GM12891 (cell line): ENCODE measurements around the gene EML2. TPM values are rescaled to one million over a fixed set of nuclear protein-coding genes. Genes with fewer than 3 reads are reported as not detected.
"Not testable (repeated sequence)": the region's sequence is repeated elsewhere in the genome, so short reads cannot be mapped to it uniquely, and the experiment has no call there.

Experiments
- DNase-seq: peaks from one replicate; pipeline ENCODE4 v3.0.0; 2011; ENCODE audit warnings: low spot score; ENCODE audit not compliant: insufficient read length
- FAIRE-seq: peaks from 2 replicates; lab custom pipeline; 2011; peaks lifted over from hg19 to GRCh38; lab: Jason Lieb, UNC
- PAX5 ChIP-seq: IDR thresholded peaks from 2 replicates; pipeline ENCODE4 v1.6.1; 2011; ENCODE audit warnings: low read length, moderate library complexity, mild to moderate bottlenecking; ENCODE audit not compliant: insufficient read depth, severe bottlenecking
- POLR2A ChIP-seq: IDR thresholded peaks from 2 replicates; pipeline ENCODE4 v1.6.1; 2011; ENCODE audit warnings: low read depth, low read length, control low read depth
- POLR2AphosphoS5 ChIP-seq: IDR thresholded peaks from 2 replicates; pipeline ENCODE4 v1.6.1; 2011; ENCODE audit warnings: low read depth, low read length, control low read depth
- POU2F2 ChIP-seq: IDR thresholded peaks from 2 replicates; pipeline ENCODE4 v1.6.1; 2011; ENCODE audit warnings: low read depth, mild to moderate bottlenecking, control low read depth, low read length, moderate library complexity
- SPI1 ChIP-seq: IDR thresholded peaks from 2 replicates; pipeline ENCODE4 v1.6.1; 2011; ENCODE audit warnings: low read depth, low read length, control low read depth
- TAF1 ChIP-seq: IDR thresholded peaks from 2 replicates; pipeline ENCODE4 v1.6.1; 2011; ENCODE audit warnings: low read depth, low read length, control low read depth
- polyA plus RNA-seq: library from polyadenylated mRNA; unstranded; fragments of >200 nt; gene quantifications from one replicate; pipeline ENCODE4 v1.2.1, GENCODE V29; 2012; ENCODE audit warnings: low read depth, missing spikeins, inconsistent platforms; ENCODE audit not compliant: missing spikeins

EML2 gene, protein sequence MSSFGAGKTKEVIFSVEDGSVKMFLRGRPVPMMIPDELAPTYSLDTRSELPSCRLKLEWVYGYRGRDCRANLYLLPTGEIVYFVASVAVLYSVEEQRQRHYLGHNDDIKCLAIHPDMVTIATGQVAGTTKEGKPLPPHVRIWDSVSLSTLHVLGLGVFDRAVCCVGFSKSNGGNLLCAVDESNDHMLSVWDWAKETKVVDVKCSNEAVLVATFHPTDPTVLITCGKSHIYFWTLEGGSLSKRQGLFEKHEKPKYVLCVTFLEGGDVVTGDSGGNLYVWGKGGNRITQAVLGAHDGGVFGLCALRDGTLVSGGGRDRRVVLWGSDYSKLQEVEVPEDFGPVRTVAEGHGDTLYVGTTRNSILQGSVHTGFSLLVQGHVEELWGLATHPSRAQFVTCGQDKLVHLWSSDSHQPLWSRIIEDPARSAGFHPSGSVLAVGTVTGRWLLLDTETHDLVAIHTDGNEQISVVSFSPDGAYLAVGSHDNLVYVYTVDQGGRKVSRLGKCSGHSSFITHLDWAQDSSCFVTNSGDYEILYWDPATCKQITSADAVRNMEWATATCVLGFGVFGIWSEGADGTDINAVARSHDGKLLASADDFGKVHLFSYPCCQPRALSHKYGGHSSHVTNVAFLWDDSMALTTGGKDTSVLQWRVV
- 49.5 TPM for polyA plus RNA-seq

DNA sequence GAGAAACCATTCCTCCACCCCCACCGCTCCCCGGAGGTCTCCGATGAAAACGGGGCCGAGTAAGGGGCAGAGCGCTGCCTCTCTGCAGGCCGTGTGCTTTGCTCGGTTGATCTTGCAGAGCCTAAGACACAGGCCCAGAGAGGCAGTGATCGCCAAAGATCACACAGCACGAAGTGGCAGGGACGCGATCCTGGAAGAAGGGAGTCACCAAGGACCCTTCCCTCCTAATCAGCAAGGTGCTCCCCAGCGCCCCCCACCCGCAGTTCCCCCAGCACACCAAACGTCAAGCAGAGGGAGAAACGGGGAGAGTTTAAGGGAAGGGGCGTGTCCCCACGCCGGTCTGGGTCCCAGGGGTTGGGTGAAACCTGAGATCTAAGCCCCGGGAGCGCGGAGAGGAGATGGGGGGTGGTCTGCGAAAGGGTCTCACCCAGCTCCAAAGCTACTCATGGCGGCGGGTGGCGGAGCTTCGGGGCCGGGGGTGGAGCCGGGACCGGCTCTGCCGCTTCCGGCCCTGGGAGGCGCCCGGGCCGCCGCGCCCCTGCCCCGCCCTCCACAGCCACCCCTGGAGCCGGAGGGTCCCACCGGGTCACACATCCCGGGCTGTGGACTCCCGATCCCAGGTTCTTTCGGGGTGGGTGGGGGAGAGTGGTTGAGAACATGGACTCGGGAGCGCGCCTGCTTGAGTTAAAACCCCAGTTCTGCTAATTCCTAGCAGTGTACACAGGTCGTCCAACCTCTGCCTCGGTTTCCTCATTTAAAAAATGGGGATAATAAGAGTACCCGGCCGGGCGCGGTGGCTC, at the start of gene EML2:
Gene EML2 (minus strand): TSS at position 468 of the 800 bp plus-strand sequence. CDS start 21 bp downstream, at position 447.
- DNase-seq (no peak), FAIRE-seq (peak; percentile 51)
- TF ChIP-seq POLR2A (peak; percentile 55; the same call in 1 of the 2 replicates), POLR2AphosphoS5 (no peak)

DNA sequence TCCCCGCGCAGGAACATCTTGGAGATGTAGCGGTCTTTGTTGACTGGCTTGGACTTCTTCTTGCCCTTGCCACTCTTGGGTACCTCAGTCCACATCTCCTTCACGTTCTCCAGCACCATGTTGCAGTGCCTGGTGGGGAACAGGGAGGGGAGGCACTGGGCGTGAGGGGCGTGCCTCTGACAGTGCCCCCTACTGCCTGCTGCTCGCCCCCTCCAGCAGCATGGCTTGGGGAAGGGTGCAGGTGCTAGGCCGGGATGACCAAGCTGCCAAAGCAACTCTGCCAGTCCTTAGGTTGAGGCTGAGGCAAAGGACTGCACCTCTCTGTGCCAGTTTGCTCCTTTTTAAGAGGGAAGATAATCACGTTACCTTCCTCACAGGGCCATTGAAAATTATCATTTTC, 48.4 kb upstream of the EML2 start:
- FAIRE-seq (no peak), DNase-seq (no peak)
- TF ChIP-seq POLR2A, result 0 out of 2 replicates have a peak, but pooled peaks have one; percentile 30
- no peak for TF ChIP-seq TAF1
- no peak for TF ChIP-seq POU2F2

DNA sequence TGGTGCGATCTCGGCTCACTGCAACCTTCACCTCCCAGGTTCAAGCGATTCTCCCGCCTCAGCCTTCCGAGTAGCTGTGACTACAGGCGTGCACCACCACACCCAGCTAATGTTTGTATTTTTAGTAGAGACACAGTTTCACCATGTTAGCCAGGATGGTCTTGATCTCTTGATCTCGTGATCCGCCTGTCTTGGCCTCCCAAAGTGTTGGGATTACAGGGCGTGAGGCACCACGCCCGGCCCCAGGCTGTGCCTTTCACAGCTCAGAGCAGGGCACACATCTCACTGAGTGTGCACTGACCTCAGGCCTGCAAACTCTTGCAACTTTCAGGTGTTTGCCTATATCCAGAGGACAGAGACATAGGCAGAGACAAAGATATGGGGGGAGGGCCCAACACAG, 45.8 kb upstream of the EML2 start:
- not testable (repeated sequence) for FAIRE-seq, DNase-seq

DNA sequence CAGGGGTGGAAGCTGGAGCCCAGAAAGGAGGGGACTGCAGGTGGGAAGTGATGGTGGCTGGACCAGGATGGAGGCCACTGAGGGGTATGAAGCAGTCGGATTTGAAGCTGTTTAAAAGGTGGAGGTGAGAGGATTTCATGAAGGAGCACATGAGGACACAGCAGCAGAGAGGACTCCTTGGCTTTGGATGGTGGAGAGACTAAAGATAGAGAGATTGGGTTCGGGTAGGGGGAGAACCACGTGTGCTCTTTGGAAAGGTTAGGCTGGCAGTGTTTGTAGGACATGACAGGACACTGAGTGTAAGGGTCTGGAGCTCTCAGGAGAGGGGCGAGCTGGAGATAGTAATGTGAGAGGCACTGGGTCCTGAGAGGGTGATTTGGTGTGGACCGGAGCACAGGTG, 43.7 kb upstream of the EML2 start:
- TF ChIP-seq POU2F2 (no peak), POLR2A (no peak), PAX5 (no peak), SPI1 (no peak), TAF1 (no peak), POLR2AphosphoS5 (no peak)
- no peak for DNase-seq
- no peak for FAIRE-seq

DNA sequence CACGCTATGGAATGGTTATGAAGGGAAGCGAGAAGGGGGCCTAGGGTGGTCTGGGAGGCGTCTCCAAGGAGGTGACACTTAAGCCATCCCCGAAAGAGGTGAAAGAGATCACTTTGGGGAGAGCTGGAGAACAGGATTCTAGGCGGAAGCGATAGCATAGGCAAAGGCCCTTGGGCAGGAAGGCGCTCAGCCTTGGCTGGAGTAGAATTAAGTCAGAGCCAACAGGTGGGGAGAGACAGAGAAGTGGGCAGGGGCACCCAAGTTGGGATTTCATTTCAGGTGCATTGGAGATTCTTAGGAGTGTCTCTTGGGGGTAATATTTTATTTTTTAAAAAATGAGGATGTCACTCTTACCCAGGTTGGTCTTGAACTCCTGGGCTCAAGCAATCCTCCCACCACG, 42.9 kb upstream of the EML2 start:
- DNase-seq (no peak), FAIRE-seq (no peak)
- TF ChIP-seq POLR2AphosphoS5 (no peak), SPI1 (no peak), PAX5 (no peak), TAF1 (no peak), POLR2A (no peak), POU2F2 (no peak)

DNA sequence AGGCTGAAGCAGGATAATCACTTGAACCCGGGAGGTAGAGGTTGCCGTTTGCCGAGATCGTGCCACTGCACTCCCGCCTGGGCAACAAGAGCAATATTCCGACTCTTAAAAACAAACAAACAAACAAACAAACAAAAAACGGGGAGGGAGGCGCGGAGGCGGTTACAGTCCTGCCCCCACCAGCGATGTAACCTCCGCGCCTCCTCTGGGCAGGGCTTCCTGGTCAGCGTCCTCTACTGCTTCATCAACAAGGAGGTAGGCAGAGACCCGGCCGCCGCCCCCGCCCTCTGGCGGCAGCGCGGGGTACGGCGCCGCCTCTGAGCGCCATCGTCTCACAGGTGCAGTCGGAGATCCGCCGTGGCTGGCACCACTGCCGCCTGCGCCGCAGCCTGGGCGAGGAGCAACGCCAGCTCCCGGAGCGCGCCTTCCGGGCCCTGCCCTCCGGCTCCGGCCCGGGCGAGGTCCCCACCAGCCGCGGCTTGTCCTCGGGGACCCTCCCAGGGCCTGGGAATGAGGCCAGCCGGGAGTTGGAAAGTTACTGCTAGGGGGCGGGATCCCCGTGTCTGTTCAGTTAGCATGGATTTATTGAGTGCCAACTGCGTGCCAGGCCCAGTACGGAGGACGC, 42.3 kb upstream of the EML2 start:
- peak; percentile 82 for DNase-seq

DNA sequence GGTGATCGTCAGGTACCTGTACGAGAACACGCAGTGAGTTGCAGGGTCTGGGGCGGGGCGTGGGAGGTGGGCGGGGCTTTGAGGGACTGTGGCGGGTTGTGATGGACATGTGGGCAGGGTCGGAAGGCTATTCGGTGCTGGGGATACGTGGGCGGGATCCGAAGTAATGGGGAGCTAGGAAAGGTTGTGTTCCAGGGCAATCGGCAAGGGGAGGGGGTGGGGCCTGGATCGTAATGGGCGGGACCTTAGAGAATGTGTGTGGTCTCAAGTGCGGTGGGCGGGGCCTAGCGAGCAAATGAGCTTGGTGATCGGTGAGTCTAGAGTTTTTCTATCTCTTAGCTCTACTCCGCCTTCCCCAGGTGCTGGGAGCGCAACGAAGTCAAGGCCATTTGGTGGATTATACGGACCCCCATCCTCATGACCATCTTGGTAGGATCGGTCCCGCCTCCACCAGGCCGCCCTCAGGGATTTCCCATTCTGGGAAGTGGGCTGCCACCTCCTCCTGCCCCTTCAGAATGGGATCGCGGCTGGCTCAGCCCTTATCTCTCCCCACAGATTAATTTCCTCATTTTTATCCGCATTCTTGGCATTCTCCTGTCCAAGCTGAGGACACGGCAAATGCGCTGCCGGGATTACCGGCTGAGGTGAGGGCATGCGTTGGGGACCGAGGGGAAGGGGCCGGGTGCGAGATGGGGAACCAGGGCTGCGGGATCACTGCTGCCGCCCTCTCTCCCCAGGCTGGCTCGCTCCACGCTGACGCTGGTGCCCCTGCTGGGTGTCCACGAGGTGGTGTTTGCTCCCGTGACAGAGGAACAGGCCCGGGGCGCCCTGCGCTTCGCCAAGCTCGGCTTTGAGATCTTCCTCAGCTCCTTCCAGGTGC, 38.4 kb upstream of the EML2 start:
- peak; percentile 74 for FAIRE-seq
- DNase-seq, result peak; percentile 76

More for the DNA sequence above, 42.3 kb upstream of the EML2 start:
- no peak for TF ChIP-seq POLR2A
- no peak for TF ChIP-seq POLR2AphosphoS5
- no peak for TF ChIP-seq POU2F2
- no peak for TF ChIP-seq TAF1
- TF ChIP-seq PAX5, result no peak
- no peak for TF ChIP-seq SPI1
- peak; percentile 89 for FAIRE-seq

DNA sequence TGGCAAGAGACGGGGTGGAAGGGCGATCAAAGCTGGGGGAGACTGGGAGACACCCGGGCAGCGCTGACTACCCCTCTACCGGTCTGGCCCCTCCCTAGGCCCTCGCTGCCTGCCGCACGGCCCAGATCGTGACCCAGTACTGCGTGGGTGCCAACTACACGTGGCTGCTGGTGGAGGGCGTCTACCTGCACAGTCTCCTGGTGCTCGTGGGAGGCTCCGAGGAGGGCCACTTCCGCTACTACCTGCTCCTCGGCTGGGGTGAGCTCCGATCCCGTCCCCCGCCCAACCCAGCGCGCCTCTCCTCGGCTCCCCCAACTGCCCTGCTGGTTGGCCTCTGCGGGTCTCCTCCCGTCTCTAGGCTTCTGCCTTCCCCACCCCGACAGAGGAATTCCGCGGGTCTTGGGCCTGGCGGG, 37.7 kb upstream of the EML2 start:
- FAIRE-seq (no peak), DNase-seq (no peak)
- TF ChIP-seq POLR2A, result no peak
- TF ChIP-seq TAF1, result no peak
- no peak for TF ChIP-seq POLR2AphosphoS5
- no peak for TF ChIP-seq POU2F2
- TF ChIP-seq SPI1, result peak; percentile 36

More for the DNA sequence above, 38.4 kb upstream of the EML2 start:
- no peak for TF ChIP-seq TAF1
- TF ChIP-seq SPI1, result no peak
- no peak for TF ChIP-seq POU2F2

DNA sequence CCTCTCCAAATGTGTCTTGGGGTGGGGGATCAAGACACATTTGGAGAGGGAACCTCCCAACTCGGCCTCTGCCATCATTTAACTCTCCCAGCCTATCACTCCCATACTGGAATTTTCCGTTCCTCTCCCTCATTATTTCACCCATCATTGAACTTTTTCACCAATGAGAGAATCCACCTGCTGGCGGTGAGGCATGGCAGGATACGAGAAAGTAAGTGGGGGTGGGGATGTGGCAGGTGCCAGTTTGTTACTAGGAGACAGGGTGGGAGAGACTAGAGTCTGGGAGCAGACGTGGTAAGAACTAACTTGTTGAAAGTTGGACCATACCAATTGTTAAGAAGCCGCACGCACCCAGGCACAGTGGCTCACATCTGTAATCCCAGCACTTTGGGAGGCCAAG, 35.7 kb upstream of the EML2 start:
- no peak for FAIRE-seq
- no peak for DNase-seq
- TF ChIP-seq POLR2AphosphoS5 (no peak), POU2F2 (no peak)
